Ascending aorta (tissue), 2 donors: Measurements from ENCODE around the gene APOBEC3A. TPM values are rescaled to one million over a fixed set of nuclear protein-coding genes. Genes with fewer than 3 reads are reported as not detected.

ENCODE experiments used
- DNase-seq, 2 donors: peaks; one replicate each; pipeline ENCODE4 v3.0.0-alpha.2; 2019; ENCODE audit warnings: low spot score in 2 of 2
- H3K27ac ChIP-seq, 2 donors: fragments of 200-600 bp; sonication (generic); one replicate each; pipeline ENCODE4 v1.5.1; 2016 to 2017; ENCODE audit warnings: mild to moderate bottlenecking in 1 of 2
- H3K27me3 ChIP-seq: fragments of 200-600 bp; sonication (generic); one replicate; pipeline ENCODE4 v1.5.1; 2017
- H3K36me3 ChIP-seq, 2 donors: fragments of 200-600 bp; sonication (generic); one replicate each; pipeline ENCODE4 v1.5.1; 2016
- H3K4me1 ChIP-seq, 2 donors: fragments of 200-600 bp; sonication (generic); one replicate each; pipeline ENCODE4 v1.5.1; 2016 to 2017; ENCODE audit warnings: mild to moderate bottlenecking in 1 of 2
- H3K4me3 ChIP-seq, 2 donors: fragments of 200-600 bp; sonication (generic); one replicate each; pipeline ENCODE4 v1.5.1; 2016 to 2017; ENCODE audit warnings: mild to moderate bottlenecking in 1 of 2
- H3K9me3 ChIP-seq, 2 donors: fragments of 200-600 bp; sonication (generic); one replicate each; pipeline ENCODE4 v1.5.1; 2016
- CTCF ChIP-seq, 3 experiments: fragments of 200-600 bp in 2 of 3; fragments of 450-650 bp in 1 of 3; sonication (generic) in 2 of 3; IDR thresholded peaks; one replicate each; pipeline ENCODE4 v1.5.1; 2016 to 2019; ENCODE audit warnings: antibody characterized with exemption in 3 of 3, mild to moderate bottlenecking in 1 of 3, moderate library complexity in 1 of 3
- intact Hi-C: fragments of 100-400 bp; cut with DNase I; formaldehyde crosslinking; loops from one replicate; pipeline ENCODE4 v1.15.1; 2023
- total RNA-seq: library from RNA; depleted of rRNA; stranded (reverse); fragments of >200 nt; gene quantifications from one replicate; pipeline ENCODE4 v1.1.0, GENCODE V29; 2016

APOBEC3A gene
- total RNA-seq, 1 donor from 2014 or later = not detected

- DNase-seq = no peak
- no peak for TF ChIP-seq CTCF (IDR thresholded peaks at IDR 0.05)
- Histone ChIP-seq H3K4me3 (no peak overlapping the region), H3K4me1 (peaks cover 0 to 3% of the 10 kb centered on the region in 2 donors), H3K27me3 (no peaks in the 10 kb centered on the region), H3K27ac (no peak overlapping the region), H3K9me3 (no peaks in the 10 kb centered on the region), H3K36me3 (no peaks in the 10 kb centered on the region)
- intact Hi-C loops = no loop called here
These were observed 53.5 kb downstream of the APOBEC3A start for GRCh38 chr22:39010946-39011345.

Other genes with a start within 250 kb of the APOBEC3A start
- 896 TPM for gene SUN2, start 201.6 kb upstream of the APOBEC3A start, total RNA-seq
- 18.0 TPM for gene DNAL4, start 163.5 kb upstream of the APOBEC3A start, total RNA-seq
- 46.3 TPM for gene NPTXR, start 113.6 kb upstream of the APOBEC3A start, total RNA-seq
- 159 TPM for gene CBX6, start 85.4 kb upstream of the APOBEC3A start, total RNA-seq
- gene APOBEC3B, start 24.7 kb downstream of the APOBEC3A start, total RNA-seq = 0.64 TPM
- gene APOBEC3C, start 56.6 kb downstream of the APOBEC3A start, total RNA-seq = 9.5 TPM
- gene APOBEC3D, start 63.5 kb downstream of the APOBEC3A start, total RNA-seq = 0.75 TPM
- gene APOBEC3F, start 83.3 kb downstream of the APOBEC3A start, total RNA-seq = 0.11 TPM
- gene APOBEC3G, start 119.7 kb downstream of the APOBEC3A start, total RNA-seq = 9.3 TPM
- not detected for gene APOBEC3H, start 139.6 kb downstream of the APOBEC3A start, total RNA-seq
- 261 TPM for gene CBX7, start 195.1 kb downstream of the APOBEC3A start, total RNA-seq